HG02885 (cell line): ENCODE results near the gene TRABD2B.

Source experiments
- ATAC-seq: cut with Tn5 transposase; IDR thresholded peaks from one replicate; pipeline ENCODE4 v1.9.1; 2021; ENCODE audit warnings: mild to moderate bottlenecking; ENCODE audit not compliant: unreplicated experiment, poor library complexity

Gene TRABD2B

DNA sequence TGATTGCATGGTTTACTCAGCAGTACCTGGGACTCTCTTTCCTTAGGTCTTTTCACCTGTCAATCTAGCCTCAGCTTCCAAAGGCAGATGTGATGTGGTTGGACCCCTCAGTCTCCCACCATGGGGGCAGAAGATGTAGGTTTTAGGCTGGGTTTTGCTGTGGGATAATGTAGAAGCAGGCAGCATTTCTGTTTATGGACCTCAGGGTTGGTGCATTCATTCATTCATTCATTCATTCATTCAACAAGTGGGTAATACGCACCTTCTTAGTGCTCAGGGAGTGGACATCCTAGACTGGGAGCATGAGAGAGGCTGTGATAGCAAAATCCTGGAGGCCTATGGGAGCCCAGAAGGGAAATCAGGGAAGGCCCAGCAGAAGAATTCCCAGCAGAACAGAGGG, 209.6 kb downstream of the TRABD2B start:
- ATAC-seq: no peak

DNA sequence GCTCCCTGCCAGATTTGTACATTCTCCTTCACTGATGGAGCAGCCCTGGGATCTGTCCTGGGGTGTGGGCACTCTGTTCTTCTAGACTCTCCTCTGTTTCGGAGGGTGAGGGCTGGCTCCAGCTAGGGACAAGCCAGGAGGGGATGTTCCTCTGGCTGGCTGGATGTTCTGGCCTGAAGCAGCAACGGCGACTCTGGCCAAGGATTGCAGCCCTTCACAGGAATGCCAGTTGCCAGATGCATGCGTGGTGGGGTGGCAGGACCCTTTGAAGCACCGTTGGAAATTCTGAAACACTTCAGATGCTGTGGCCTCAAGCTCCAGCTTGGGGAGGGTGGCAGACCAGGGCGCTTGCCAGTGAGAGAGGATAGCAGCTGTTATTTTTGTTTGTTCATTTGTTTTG, 210.9 kb downstream of the TRABD2B start:
- ATAC-seq: no peak

DNA sequence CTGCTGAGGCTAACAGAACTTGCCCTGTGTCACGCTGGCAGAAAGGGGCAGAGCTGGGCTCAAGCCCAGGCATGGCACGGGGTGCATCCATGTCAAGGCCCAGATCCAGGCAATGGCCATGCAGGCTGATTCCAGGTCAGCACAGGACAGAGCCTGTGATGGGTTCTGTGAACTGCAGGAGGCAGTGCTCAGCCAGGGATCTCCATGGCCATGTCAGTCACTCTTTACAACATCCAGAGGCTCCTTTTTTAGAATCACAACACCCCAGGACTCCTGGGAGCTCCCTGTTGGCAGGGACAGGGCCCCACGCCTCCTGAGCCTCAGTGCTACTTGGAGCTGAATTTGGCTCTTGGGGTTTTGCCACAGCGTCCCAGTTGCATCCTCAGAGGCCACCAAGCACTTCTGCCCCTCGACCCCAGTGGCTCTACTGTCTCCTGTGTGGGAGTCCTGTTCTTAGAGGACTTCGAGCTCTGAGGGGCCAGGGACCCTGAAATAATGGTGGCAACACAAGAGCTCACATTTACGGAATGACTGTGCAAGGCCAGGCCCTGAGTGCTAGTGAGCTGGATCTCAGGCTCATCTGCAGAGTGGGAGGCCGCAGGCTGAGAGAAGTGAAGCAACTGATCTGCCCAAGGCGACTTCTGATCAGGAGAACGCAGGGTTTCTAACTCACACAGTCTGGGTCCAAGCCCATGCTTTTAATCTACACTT, 211.5 kb downstream of the TRABD2B start:
- ATAC-seq: no peak

DNA sequence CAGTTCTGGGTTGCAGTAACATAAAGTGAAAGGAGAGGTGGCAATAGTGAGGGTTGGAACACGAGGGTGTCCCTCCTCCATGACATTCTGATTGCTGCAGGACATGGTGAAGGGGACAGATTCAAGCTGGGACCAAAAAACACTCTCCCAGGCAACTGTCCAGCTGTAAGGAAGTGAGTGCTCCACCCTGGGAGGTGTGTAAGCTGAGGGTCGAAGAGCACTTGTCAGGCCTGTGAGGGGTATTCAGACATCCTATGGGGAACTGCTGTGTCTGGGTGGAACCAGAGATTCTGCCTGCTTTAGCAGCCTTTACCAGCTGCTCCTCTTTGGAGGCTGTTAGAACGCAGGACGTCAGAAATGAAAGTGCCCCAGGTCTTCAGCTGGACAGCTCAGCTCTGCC, 212.1 kb downstream of the TRABD2B start:
- no peak for ATAC-seq

DNA sequence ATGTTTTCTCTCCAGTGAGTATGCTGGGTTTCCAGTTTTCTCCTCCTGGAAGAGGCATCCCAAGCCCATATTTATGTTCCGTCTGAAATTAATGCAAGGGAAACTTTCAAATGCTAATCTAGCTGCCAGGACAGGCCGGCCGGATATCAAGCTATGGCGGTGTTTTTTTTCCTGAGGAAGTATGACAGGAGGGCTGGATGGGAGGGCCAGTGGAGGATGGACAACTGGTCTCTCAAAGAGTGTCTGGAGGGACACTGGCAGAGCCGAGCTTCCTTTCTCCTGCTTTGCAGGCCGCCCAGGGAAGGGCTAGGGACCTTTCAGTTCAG, 212.7 kb downstream of the TRABD2B start:
- ATAC-seq: no peak

DNA sequence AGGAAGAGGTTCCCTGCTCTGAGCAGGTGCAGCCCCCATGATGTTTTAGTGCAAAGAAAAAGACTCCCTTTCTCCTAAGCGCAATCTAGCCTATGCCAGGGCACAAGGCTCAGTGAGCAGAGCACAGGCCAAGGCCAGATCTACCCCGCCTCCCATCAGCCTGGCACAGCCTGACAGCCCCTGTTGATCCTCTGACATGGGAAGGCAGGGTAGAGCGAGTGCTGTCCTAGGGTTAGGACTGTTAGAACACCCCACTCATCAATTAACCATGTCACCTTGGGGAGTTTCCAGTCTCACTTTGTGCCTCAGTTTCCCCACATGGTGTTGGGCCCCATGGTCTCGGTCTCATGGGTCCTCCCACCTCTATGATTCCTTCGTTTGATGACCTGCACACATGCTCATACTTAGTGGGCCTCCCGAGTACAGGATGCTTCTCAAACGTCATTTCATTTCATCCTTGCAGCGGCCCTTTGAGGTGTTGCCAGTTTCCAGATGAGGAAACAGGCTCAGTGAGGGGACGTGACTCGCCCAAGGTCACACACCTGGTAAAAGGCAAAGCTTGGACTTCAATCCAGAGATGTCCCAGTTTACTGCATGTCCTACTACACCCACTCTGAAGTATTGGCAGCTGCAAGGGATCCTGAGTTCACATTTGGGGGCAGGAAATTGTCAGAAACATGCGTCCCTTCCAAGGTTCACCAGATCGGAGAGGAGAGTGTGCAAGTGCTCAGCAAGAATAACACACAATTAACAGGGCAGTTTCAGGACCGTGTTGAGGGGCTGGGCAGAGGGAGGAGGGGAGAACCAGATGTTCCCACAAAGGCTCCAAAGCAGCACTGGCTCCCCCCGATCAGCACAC, 213.3 kb downstream of the TRABD2B start:
- no peak for ATAC-seq

DNA sequence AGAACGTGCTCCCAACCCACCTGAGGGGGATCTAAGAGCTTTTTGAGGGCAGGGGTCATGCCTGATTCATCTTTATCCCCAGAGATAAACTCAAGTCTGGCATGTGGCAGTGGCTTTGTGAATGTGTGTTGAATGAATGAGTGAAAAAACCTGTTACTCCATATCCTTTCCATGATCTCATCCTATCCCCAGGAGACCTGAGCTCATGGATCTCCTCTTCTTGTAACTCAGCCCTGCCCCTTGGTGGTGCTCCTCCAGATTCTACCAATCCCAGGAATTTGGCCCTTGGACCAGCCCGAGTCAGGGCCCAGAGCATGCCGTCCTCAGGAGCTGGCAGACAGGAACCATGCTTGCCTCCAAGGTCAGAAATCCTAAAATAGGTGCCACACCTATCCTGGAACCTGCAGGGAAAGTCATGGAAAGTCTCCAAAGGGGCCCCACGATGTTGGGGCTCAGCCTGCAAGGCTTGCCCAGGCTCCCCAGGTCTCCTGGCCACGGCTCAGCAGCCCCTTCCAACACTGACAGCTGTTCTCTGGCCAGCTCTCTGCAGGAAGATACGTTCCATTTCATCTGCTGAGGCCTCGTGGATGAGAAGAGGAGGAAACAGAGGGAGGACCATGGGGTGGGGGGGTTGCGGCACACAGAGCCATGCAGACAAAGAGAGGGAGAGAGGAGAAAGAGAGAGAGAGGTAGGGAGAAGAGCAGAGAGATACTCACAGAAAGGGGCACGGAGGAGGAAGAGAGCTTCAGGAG, 214.6 kb downstream of the TRABD2B start:
- no peak for ATAC-seq

DNA sequence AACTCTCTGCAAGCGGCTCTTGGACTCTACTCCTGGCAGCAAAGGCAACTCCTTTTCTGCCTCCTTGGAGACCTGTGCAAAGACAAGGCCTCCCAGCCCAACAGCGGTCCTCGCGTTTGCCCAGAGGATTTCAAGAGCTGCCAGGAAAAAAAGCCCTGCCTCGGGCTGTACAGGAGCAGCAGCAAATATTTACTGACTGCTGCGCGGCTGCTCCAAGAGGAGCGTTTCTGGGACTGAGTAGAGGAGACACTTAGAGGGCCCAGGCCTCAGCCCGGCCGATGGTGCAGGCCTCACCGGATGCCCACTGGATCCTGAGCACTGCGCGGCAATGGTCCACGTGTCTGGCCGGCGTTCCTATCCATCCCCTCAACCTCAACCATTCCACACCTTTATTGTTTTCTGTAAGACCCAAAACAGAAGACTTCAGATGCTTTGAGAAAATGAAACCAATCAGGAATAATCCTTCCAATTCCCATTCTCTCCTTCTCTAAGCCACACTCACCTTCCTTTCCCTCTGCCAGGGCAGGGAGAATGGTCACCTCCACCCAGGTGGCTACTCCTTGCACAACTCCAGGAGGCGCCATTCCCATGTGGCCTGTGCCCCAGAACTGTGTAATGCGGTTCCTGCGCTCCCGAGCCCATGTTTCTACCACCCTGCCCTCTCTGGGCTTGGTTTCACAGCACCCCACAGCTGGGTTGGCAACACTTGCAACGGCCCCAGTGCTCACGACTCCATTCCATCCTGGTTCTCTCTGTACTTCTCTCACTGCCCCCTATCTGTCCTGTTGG, 215.8 kb downstream of the TRABD2B start:
- no peak for ATAC-seq

DNA sequence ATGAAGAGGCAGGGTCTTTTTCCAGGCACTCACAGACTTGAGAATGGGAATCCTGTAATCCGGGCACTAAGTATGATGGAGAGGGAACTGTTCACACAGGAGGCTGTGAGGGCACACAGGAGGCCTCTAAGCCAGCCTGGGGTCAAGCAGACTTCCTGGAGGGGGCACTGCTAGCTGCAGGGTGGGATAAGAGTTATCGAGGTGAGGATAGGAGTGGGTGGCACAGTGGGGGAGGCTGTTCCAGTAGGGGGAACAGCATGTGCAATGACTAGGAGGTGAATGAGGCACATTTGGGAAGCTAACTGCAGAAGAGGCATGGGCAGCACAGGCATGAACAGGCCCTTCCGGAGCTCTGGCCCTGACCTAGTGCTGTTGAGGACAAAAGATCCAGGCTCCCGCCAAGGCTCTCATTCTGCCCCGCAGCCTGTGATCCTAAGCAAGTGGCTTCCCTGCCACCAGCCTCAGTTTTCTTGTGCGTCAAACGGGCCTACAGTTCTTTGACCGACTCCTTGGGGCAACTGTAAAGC, 216.7 kb downstream of the TRABD2B start:
- ATAC-seq: no peak

DNA sequence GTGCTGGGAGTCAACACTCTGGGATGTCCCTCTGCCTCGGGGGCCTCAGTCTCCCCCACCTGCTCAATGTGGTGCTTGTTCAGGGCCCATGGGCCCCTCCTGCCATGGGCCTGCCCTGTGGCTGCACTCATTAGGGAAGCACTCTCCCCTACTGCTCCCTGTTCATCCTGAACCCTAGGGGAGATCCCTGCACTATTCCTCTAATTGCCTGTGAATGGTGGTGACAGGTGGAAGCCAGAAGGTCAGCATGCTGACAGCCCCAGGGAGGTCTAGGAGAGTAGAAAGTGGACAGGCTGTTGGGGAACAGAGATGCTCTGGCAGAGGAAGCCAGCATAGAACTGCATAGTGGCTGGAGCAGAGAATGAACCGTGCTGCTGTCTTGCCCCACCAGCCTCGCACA, 217.6 kb downstream of the TRABD2B start:
- ATAC-seq: no peak

DNA sequence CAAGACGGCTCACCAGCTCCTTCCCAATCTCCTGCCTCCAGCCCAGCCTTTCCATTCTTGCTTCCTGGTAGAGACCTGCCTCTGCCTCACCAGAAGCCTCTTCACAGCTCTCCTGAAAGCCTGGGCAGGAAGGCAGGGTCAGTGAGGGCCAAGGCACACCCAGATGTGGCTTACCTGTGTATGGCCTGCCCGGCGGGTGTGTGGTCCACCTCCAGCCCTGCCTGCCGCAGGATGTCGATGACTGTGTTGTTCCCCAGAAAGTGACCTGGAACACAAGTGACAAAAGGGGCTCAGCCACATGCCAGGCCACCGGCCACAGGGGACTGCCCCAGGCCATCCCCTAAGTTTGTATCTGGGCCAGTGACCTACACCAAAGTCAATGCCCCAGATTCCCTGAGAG, 218.9 kb downstream of the TRABD2B start:
- ATAC-seq: no peak

DNA sequence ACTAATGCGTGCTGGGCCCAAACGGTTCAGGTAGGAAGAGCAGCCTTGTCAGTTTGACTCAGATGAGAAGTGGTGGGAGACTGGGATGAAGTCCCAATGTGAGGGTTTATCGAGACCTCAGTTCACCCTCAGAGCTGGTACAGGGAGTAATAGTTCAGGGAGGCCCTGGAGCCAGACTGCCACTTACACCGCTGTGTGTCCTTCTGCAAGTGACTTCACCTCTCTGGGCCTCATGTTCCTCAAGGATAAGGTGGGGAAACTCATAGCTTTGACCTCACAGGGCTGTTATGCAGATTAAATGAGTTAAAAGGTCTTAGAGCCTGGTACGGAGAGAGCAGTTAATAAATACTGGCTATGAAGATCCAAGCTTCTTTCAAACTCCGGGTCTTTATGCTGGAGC, 219.9 kb downstream of the TRABD2B start:
- ATAC-seq: no peak

DNA sequence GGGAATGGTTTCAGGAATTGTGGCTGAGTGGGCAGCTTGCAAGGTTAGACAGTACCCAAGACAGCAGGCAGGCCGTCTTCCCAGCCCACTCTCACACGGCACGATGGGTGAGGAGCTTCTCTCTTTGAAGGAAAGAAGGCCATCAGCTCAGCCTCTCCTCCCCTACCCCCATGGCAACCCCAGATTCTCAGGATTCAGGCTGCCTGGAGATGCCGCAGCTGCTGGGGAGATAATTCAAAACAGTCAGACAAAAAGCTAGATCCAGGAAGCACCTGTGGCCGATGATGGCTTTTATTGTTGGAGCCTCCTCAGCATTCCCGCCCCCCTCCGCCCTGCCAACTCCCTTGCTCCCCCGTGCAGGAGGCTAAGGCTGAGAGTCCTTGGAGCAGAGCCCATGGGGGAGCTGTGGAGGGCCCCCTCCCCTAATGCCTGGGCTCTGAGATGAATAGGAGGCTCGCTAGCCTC, 220.5 kb downstream of the TRABD2B start:
- ATAC-seq: no peak

DNA sequence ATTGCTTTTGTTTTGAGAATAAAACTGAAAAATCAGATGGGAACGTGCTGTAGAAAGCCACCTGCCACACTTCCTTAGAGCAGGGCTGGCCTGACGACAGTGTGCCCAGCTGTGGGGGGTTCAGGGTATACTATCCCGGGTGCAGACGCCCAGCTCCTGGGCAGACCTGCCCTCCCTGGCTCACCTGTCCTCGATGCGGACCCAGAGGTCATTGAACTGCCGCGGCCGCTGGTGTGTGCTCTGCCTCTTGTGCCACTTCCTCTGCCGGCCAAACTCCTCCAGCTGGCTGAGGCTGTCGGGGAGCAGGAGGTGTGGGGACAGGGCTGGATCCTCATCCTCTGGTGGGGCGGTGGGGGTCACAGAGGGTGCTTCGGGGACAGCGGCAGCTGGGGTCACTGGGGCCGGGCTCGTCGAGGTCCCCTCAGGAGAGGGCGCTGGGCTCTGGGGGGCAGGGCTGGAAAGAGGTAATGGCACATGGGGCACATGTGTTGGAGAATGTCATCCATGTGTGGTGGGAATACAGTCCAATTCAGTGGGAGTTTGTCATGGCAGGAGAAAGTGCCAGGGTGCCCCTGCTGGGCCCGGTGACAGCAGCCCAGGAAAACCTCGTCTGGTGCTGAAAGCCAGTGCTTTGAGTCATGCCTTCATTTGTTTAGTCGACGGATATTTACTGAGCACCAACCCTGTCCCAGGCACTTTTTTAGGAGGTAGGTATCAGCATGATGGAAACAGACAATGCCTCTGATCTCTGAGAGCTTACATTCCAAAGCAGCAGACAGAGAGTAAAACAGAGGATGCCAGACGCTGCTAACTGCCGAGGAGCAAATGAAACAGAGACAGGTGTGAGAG, 222.0 kb downstream of the TRABD2B start:
- ATAC-seq: no peak

DNA sequence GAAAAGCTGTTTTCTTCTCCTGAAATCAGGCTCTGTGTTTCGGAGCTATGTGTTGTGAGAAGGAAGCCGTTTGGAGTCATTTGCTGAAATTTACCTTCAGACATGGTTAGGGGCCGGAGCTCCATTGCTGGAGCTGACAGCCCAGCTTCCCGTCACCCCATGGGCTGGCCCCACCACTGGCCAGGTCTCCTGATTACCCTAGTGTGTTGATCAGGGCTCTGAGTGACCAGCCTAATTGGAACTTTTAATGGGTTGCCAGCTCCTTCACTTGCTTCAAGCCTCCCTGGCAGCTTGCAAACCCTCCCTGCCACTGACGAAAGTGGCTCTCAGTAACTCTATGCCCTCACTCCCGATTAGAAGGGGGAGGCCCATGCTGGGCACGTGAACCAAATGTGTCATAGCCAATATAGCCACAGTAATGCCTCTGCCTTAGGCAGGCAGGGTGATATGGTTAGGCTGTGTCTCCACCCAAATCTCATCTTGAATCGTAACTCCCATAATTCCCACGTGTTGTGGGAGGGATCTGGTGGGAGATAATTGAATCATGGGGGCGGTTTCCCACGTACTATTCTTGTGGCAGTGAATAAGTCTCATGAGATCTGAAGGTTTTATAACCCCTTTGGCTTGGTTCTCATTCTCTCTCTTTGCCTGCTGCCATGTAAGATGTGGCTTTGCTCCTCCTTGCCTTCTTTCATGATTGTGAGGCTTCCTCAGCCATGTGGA, 224.1 kb downstream of the TRABD2B start:
- ATAC-seq: no peak

DNA sequence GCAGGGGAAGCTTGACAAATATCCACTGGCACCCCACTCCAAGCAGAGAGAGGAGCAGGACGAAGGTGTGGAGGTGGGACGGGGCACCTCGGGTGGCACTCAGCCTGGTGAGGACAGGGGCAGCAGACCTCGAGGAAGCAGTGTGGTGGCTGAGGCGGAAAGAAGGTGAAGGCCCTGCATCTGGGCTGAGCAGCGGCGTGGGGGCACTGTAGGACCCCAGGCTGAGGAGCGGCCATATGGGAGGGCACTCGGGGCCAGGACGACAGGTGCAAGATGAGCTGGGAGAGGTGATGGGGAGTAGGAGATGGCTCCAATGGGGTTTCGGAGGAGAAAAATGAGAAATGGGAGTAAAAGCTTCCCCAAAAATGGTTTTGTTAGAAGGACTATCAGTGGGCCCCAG, 224.9 kb downstream of the TRABD2B start:
- ATAC-seq: no peak

DNA sequence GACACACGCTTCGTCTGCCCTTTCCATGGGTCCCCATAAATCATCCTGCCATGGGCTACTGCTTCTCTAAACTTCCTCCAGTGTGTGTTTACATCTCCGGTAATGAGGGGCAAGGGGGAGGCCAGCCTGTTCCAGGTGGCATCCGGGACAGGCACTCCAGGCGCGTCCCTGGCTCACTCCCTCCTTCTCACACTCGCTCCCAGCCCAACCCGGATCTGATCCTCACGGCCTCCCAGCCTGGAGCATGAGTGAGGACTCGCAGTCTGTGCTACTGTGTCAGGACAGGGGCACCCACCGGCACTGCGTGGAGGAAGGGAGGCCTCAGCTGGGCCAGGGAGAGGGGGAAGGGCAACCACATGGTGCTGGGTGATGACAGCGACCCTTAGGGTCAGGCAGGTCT, 225.4 kb downstream of the TRABD2B start:
- no peak for ATAC-seq

DNA sequence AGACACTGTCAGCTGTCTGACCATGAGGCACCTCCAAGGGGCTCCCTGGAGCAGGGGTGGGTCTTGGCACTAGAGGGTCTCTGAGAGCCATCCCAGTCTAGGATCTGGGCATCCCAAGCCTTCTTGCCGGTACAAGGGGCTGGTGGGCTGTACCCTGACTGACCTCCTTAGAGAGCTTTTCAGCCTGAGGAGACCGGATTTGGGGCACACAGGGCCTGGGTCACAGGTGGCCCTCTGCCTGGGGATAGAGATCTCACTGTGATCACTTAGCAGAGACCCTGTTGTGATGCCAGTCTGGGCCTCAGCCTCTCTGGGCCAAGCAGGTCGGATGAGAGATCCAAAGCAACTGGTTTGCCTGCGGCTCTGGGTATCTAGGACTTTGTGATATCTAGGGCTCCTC, 227.2 kb downstream of the TRABD2B start:
- no peak for ATAC-seq

DNA sequence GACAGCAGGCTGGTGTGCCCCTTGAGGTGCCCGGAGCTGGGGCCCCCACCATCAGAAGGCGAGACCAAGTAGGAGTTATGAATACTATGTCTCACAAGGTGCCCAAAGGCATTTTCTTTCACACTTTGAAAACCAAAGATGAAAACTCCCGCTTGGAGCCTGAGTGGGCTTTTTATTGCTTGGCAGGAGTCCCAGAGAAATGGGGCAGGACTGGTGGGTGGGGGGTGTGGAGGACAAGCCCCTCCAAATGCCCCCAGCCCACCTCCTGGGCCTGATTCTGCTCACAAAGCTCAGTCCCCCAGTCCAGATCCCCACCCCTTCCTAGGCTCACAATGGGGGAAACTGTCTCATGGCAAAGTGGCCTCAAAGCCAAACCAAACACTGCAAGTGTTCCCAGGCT, 227.9 kb downstream of the TRABD2B start:
- ATAC-seq: no peak
